MM.1S (cell line): ENCODE data around the gene BAK1.

Experiments used
- EZH2 ChIP-seq: fragments of 300-600 bp; sonication (generic); optimal IDR thresholded peaks from 2 replicates; pipeline ENCODE3; 2017; ENCODE audit warnings: low read depth, mild to moderate bottlenecking, antibody characterized with exemption, low read length, mixed read lengths
- TF ChIP-seq, protein P1 (sequence below): fragments of 300-600 bp; sonication (generic); IDR thresholded peaks from 2 replicates; pipeline ENCODE4 v1.5.1; 2016; ENCODE audit warnings: antibody characterized with exemption, low read length, mixed read lengths

DNA sequence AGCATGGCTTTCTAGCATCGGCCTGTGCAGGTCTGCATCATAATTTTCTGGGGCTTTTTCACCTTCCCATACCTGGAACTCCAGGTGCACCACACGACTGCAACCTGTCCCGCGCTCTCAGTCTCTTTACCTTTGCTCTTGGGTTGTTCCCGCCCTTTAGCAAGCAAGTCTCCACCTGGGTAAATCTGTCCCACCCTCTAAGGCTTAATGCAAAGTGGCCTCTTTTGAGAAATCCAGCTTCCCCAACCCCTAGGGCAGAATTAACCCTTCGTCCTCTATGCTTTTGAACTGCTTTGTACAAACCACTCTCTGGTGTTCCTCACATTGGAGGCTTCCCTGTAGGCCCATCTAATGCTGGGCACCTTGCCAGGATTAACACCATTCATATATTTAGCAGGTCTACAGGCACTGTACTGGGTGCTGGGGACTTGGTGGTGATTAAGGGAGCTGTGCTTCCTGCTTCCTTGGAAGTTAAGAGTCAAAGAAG lies 43.9 kb upstream of the BAK1 start:
- no peak for TF ChIP-seq EZH2
- TF ChIP-seq, protein P1, sequence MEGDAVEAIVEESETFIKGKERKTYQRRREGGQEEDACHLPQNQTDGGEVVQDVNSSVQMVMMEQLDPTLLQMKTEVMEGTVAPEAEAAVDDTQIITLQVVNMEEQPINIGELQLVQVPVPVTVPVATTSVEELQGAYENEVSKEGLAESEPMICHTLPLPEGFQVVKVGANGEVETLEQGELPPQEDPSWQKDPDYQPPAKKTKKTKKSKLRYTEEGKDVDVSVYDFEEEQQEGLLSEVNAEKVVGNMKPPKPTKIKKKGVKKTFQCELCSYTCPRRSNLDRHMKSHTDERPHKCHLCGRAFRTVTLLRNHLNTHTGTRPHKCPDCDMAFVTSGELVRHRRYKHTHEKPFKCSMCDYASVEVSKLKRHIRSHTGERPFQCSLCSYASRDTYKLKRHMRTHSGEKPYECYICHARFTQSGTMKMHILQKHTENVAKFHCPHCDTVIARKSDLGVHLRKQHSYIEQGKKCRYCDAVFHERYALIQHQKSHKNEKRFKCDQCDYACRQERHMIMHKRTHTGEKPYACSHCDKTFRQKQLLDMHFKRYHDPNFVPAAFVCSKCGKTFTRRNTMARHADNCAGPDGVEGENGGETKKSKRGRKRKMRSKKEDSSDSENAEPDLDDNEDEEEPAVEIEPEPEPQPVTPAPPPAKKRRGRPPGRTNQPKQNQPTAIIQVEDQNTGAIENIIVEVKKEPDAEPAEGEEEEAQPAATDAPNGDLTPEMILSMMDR = no peak
